HEK293 (cell line): ENCODE measurements around the gene REG3A.

ENCODE experiments used
- KLF10 ChIP-seq: fragments of 450-650 bp; IDR thresholded peaks from 2 replicates; pipeline ENCODE4 v1.5.1; 2018; ENCODE audit warnings: missing biosample characterization, mild to moderate bottlenecking, missing genetic modification characterization
- ZBTB48 ChIP-seq: fragments of 450-650 bp; formaldehyde crosslinking; IDR thresholded peaks from 2 replicates; pipeline ENCODE4 v1.5.1; 2016; ENCODE audit warnings: missing biosample characterization, missing genetic modification characterization
- ZNF114 ChIP-seq: fragments of 450-650 bp; formaldehyde crosslinking; IDR thresholded peaks from 2 replicates; pipeline ENCODE4 v1.5.0; 2017; ENCODE audit warnings: missing biosample characterization, missing genetic modification characterization

GRCh38 chr2:79114797-79115494 lies 44.6 kb downstream of the REG3A start:
- TF ChIP-seq KLF10 (tag by site-specific recombination) (no peak), ZBTB48 (tag by site-specific recombination) (no peak), ZNF114 (tag by site-specific recombination) (no peak)
